Measurements from ENCODE around the gene PTGDS. TPM values are rescaled to one million over a fixed set of nuclear protein-coding genes. Genes with fewer than 3 reads are reported as not detected.
A peak's percentile ranks its signal among the peaks of the same experiment; 100 is the strongest.

Gene PTGDS
- total and polyA plus RNA-seq, 5 donors from 2014 or later: 0.47 to 15.4 TPM; not detected in 3

DNA sequence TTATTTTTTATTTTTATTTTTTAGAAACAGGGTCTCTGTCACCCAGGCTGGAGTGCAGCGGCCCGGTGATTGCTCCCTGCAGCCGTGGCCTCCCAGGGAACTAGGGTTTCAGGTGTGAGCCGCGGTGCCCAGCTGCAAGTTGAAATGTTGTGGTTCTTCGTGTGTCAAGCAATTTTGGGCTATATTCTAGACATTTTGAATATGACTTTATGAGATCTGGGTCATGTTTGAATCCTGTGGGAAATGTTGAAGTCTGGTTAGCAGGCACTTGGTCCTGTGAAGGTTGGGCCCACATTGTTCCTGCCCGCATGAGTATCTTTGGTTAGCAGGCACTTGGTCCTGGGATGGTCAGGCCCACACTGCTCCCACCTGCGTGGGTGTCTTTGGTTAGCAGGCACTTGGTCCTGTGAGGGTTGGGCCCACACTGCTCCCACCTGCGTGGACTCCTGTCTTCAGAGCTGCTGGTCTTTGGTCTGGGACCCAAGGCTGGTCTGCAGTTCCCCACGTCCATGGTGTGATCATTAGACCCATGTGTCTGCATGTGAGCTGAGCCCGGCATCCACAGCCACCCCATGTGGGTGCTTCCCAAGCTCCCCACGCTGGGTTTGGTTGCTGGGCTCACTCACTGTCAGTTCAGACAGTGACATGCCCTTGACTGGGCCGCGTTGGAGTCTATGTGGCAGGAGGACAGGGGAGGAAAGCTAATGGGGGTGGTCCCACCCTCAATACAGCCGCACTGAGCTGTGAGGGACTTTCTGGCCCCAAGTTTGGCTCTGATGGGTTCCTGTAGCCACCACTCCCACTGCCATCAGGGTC is 39.9 kb upstream of the PTGDS start:
- peaks cover 2% of the 10 kb centered on the region for H3K4me1 ChIP-seq (ENCODE audit: control insufficient read depth, insufficient read depth, low read length, poor library complexity, severe bottlenecking)
- DNase-seq: no peak
- no peak for ATAC-seq (ENCODE audit: low read depth in 2 of 2)
- Mint-ChIP-seq H3K27me3 (no peaks in the 10 kb centered on the region), H3K9me3 (peaks cover 0 to 3% (median 0%) of the 10 kb centered on the region in 7 donors), H3K27ac (no peak overlapping the region), H3K36me3 (peaks cover 20% of the 10 kb centered on the region), H3K4me3 (peak overlapping the region in 1 of 4 donors; percentile 28), H3K4me1 (peaks cover 0 to 9% (median 3%) of the 10 kb centered on the region in 4 donors)
- no peak overlapping the region for H3K27ac ChIP-seq (ENCODE audit: insufficient read depth, low read length, poor library complexity, severe bottlenecking)
- H3K4me3 ChIP-seq (ENCODE audit: low read depth, low read length): no peak overlapping the region
- H3K9me3 ChIP-seq (ENCODE audit: control insufficient read depth in 2 of 2, low read length in 2 of 2): no peaks in the 10 kb centered on the region
- no peaks in the 10 kb centered on the region for H3K27me3 ChIP-seq (ENCODE audit: control insufficient read depth, insufficient read depth, low read length)
- H3K36me3 ChIP-seq (ENCODE audit: control insufficient read depth, insufficient read depth, low read length): peaks cover 26% of the 10 kb centered on the region

DNA sequence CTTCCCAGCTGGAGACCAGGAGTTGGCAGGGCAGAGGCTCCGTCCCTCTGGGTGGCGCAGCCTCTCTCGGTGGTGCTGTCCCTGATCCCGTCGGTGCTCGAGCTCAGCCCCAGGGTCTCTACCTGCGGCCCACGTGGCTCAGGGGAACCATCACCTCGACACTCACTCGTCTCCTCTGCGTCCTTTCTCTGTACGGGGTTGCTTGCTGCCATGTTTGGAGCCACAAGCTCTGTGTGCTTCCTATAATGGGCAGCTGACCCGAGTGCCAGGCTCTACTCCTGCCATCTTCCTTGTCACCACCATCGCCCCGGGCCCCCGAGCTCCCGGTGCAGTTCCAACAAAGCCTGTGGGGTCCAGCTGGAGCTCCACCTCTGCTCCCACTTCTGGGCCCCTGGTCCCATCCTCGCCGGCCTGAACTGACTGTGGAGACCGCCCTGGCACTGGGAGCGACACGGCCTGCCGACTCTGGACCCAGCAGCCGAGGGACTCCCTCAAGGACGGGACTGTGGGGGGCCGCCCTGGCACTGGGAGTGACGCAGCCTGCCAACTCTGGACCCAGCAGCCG is 37.8 kb upstream of the PTGDS start:
- H3K27ac Mint-ChIP-seq: no peak overlapping the region
- H3K27me3 Mint-ChIP-seq: peaks cover under 1% of the 10 kb centered on the region
- no peak for ATAC-seq (ENCODE audit: low read depth in 2 of 2)
- peaks cover 0 to 3% (median 0%) of the 10 kb centered on the region in 7 donors for H3K9me3 Mint-ChIP-seq
- peaks cover 0 to 11% (median under 1%) of the 10 kb centered on the region in 4 donors for H3K4me1 Mint-ChIP-seq
- Histone ChIP-seq H3K4me1 (ENCODE audit: control insufficient read depth, insufficient read depth, low read length, poor library complexity, severe bottlenecking) (peaks cover 17% of the 10 kb centered on the region), H3K4me3 (ENCODE audit: low read depth, low read length) (no peak overlapping the region), H3K36me3 (ENCODE audit: control insufficient read depth, insufficient read depth, low read length) (peaks cover 30% of the 10 kb centered on the region), H3K27ac (ENCODE audit: insufficient read depth, low read length, poor library complexity, severe bottlenecking) (no peak overlapping the region), H3K27me3 (ENCODE audit: control insufficient read depth, insufficient read depth, low read length) (no peaks in the 10 kb centered on the region), H3K9me3 (ENCODE audit: control insufficient read depth in 2 of 2, low read length in 2 of 2) (no peaks in the 10 kb centered on the region)
- no peak for DNase-seq
- H3K36me3 Mint-ChIP-seq: peaks cover 14% of the 10 kb centered on the region
- H3K4me3 Mint-ChIP-seq: peak overlapping the region in 2 of 4 donors; percentile 24 to 85

DNA sequence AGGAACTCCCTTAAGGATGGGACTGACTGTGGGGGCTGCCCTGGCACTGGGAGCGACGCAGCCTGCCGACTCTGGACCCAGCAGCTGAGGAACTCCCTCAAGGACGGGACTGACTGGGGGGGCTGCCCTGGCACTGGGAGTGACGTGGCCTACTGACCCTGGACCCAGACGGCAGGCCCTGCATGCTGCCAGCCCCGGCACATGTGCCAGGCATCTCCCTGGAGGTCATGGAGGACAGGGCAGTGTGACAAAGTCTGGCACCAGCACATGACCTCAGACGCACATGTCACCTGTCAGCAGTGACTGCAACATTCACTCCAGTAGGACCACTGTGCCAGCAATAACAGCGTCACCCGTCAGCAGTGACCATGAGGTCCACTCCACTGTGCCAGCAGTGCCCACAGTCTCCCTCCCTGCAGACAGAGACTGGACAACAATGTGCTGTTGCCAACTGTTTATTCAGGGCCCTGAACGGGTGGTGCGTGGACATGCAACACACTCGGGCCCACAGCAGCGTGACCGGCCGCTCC is 37.2 kb upstream of the PTGDS start:
- no peaks in the 10 kb centered on the region for H3K9me3 ChIP-seq (ENCODE audit: control insufficient read depth in 2 of 2, low read length in 2 of 2)
- peak overlapping the region in 2 of 4 donors; percentile 13 to 26 for H3K4me3 Mint-ChIP-seq
- peaks cover 0 to 3% (median 0%) of the 10 kb centered on the region in 7 donors for H3K9me3 Mint-ChIP-seq
- peaks cover 0 to 15% (median 3%) of the 10 kb centered on the region in 4 donors for H3K4me1 Mint-ChIP-seq
- ATAC-seq (ENCODE audit: low read depth in 2 of 2) (no peak), DNase-seq (no peak)
- H3K27ac Mint-ChIP-seq: no peak overlapping the region
- H3K4me3 ChIP-seq (ENCODE audit: low read depth, low read length): no peak overlapping the region
- H3K27me3 Mint-ChIP-seq: peaks cover 5% of the 10 kb centered on the region
- H3K4me1 ChIP-seq (ENCODE audit: control insufficient read depth, insufficient read depth, low read length, poor library complexity, severe bottlenecking): peaks cover 21% of the 10 kb centered on the region
- peaks cover 14% of the 10 kb centered on the region for H3K36me3 Mint-ChIP-seq
- no peaks in the 10 kb centered on the region for H3K27me3 ChIP-seq (ENCODE audit: control insufficient read depth, insufficient read depth, low read length)
- no peak overlapping the region for H3K27ac ChIP-seq (ENCODE audit: insufficient read depth, low read length, poor library complexity, severe bottlenecking)
- peaks cover 30% of the 10 kb centered on the region for H3K36me3 ChIP-seq (ENCODE audit: control insufficient read depth, insufficient read depth, low read length)

GRCh38 chr9:136940526-136941230 is 36.6 kb upstream of the PTGDS start:
- peaks cover 0 to 15% (median 3%) of the 10 kb centered on the region in 4 donors for H3K4me1 Mint-ChIP-seq
- no peak overlapping the region for H3K27ac Mint-ChIP-seq
- ATAC-seq (ENCODE audit: low read depth in 2 of 2) (no peak), DNase-seq (no peak)
- H3K4me1 ChIP-seq (ENCODE audit: control insufficient read depth, insufficient read depth, low read length, poor library complexity, severe bottlenecking): peaks cover 23% of the 10 kb centered on the region
- H3K4me3 Mint-ChIP-seq: peak overlapping the region in 1 of 4 donors; percentile 26
- H3K36me3 Mint-ChIP-seq: peaks cover 14% of the 10 kb centered on the region
- peaks cover 5% of the 10 kb centered on the region for H3K27me3 Mint-ChIP-seq
- no peak overlapping the region for H3K4me3 ChIP-seq (ENCODE audit: low read depth, low read length)
- no peaks in the 10 kb centered on the region for H3K27me3 ChIP-seq (ENCODE audit: control insufficient read depth, insufficient read depth, low read length)
- no peak overlapping the region for H3K27ac ChIP-seq (ENCODE audit: insufficient read depth, low read length, poor library complexity, severe bottlenecking)
- H3K9me3 Mint-ChIP-seq: peaks cover 0 to 3% (median 0%) of the 10 kb centered on the region in 7 donors
- H3K9me3 ChIP-seq (ENCODE audit: control insufficient read depth in 2 of 2, low read length in 2 of 2): no peaks in the 10 kb centered on the region
- H3K36me3 ChIP-seq (ENCODE audit: control insufficient read depth, insufficient read depth, low read length): peaks cover 30% of the 10 kb centered on the region

DNA sequence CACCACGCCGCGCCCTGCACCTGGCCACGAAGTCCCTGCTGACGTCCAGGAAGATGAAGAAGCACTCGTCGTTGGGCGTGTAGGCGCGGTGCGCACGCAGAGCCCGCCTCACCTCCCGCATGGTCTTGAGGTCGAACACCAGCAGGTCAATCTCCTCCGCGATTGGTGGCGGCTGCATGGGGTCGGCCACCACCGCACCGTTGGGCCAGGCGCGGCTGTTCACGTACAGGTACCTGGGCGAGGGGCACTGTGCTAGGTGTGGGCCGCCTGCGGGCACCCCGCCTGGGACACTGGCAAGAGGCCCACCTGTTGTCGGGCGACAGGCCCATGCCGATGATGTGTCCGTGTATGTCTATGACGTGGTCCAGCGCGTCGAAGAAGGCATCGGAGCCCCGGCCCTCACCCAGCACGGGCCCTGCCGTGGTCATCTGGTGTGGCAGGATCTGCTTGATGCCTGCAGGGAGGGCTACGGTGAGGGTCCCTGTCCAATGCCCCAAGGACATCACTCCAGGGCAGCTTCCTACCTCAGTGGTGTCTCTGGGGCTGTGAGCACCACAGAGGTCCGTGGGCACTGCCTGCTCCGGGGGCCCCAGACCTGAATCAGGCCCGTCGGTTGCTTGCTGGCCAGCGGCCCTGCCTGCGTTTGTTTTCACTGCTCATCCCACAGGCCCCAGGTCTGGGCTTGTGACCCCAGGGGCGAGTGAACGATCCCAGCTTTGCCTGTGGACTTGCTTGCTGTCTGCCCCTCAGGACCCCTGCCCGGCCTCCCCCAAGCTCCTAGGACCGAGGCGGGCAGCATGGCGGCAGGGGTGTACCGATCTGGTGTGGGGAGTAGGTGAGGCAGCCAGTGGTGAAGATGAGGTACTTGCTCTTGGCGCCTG is 35.8 kb upstream of the PTGDS start:
- Mint-ChIP-seq H3K4me3 (peak overlapping the region in 1 of 4 donors; percentile 21), H3K27ac (no peak overlapping the region), H3K9me3 (peaks cover 0 to 3% (median 0%) of the 10 kb centered on the region in 7 donors), H3K36me3 (peaks cover 12% of the 10 kb centered on the region), H3K4me1 (peaks cover 0 to 15% (median 3%) of the 10 kb centered on the region in 4 donors), H3K27me3 (peaks cover 5% of the 10 kb centered on the region)
- no peak overlapping the region for H3K4me3 ChIP-seq (ENCODE audit: low read depth, low read length)
- peaks cover 30% of the 10 kb centered on the region for H3K36me3 ChIP-seq (ENCODE audit: control insufficient read depth, insufficient read depth, low read length)
- H3K9me3 ChIP-seq (ENCODE audit: control insufficient read depth in 2 of 2, low read length in 2 of 2): no peaks in the 10 kb centered on the region
- no peak for ATAC-seq (ENCODE audit: low read depth in 2 of 2)
- H3K27me3 ChIP-seq (ENCODE audit: control insufficient read depth, insufficient read depth, low read length): no peaks in the 10 kb centered on the region
- no peak overlapping the region for H3K27ac ChIP-seq (ENCODE audit: insufficient read depth, low read length, poor library complexity, severe bottlenecking)
- H3K4me1 ChIP-seq (ENCODE audit: control insufficient read depth, insufficient read depth, low read length, poor library complexity, severe bottlenecking): peaks cover 23% of the 10 kb centered on the region
- DNase-seq: no peak

DNA sequence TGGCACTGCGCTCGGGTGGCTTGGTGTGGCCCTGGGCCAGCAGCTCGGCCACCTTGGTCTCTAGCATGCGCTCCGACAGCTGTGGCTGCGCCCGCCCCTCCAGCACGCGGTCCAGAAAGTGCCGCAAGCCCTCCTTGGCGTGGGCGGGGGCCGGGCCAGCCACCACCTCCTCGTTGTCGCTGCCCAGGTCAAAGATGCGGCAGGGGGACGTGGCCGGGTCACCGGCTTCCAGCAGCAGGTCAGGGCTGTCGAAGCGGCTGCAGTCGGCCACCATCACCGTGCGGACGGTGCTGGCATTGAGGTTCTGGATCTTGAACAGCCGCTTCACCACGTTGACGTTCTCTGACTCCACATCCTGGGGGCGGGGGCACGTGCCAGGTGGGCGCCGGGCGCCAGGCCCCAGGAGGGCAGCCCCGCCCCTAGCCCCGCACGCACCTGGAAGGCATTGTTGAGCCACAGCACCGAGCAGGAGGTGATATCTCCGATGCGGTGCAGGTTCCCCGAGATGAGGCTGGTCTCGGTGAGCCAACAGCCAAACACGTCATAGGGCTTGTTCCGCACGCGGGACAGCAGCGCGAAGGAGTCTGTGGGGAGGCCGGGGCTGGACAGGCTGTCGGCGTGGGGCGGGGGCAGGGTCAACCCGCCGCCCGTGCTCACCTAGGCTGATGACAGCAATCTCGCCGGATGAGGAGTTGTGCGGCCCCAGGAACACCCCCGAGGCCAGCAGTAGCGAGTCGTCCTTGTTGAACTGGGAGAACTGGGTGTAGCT is 35.0 kb upstream of the PTGDS start:
- Histone ChIP-seq H3K36me3 (ENCODE audit: control insufficient read depth, insufficient read depth, low read length) (peaks cover 30% of the 10 kb centered on the region), H3K27me3 (ENCODE audit: control insufficient read depth, insufficient read depth, low read length) (no peaks in the 10 kb centered on the region), H3K4me3 (ENCODE audit: low read depth, low read length) (no peak overlapping the region), H3K27ac (ENCODE audit: insufficient read depth, low read length, poor library complexity, severe bottlenecking) (no peak overlapping the region), H3K9me3 (ENCODE audit: control insufficient read depth in 2 of 2, low read length in 2 of 2) (no peaks in the 10 kb centered on the region), H3K4me1 (ENCODE audit: control insufficient read depth, insufficient read depth, low read length, poor library complexity, severe bottlenecking) (peaks cover 23% of the 10 kb centered on the region)
- Mint-ChIP-seq H3K36me3 (peaks cover 11% of the 10 kb centered on the region), H3K9me3 (peaks cover 0 to 3% (median 0%) of the 10 kb centered on the region in 7 donors), H3K27me3 (peaks cover 5% of the 10 kb centered on the region), H3K4me3 (peak overlapping the region in 1 of 4 donors; percentile 67), H3K4me1 (peaks cover 0 to 15% (median 3%) of the 10 kb centered on the region in 4 donors), H3K27ac (no peak overlapping the region)
- ATAC-seq (ENCODE audit: low read depth in 2 of 2): no peak
- no peak for DNase-seq
